ENCODE measurements around the gene KIRREL1.
A peak's percentile ranks its signal among the peaks of the same experiment; 100 is the strongest.

Gene KIRREL1

DNA sequence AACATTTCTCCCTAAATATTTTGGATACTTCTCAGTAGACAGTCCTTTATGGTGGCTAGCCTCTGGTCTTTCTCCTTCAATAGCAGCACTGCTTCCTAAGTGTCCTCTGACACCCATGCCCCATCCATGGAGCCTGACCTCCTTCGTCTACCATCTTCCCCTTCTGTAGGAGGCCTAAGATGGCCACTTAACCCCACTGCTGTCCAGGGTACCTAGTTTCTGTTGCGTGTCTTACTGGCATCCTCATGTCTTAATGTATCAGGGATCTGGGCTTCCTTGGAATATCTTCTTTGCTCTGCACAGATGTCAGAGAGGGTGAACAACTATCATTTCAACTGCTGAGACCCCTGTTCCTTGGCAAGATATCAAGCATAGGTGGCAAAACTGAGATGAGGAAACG, 5.4 kb upstream of the KIRREL1 start:
- TF ChIP-seq FOXP2 (optimal IDR thresholded peaks at IDR 0.05; ENCODE audit: borderline replicate concordance, extremely low read depth, extremely low read length, insufficient read depth), result no peak
- TF ChIP-seq POLR2AphosphoS5 (IDR thresholded peaks at IDR 0.05; ENCODE audit: low read depth, low read length), result no peak
- TF ChIP-seq, protein P1, sequence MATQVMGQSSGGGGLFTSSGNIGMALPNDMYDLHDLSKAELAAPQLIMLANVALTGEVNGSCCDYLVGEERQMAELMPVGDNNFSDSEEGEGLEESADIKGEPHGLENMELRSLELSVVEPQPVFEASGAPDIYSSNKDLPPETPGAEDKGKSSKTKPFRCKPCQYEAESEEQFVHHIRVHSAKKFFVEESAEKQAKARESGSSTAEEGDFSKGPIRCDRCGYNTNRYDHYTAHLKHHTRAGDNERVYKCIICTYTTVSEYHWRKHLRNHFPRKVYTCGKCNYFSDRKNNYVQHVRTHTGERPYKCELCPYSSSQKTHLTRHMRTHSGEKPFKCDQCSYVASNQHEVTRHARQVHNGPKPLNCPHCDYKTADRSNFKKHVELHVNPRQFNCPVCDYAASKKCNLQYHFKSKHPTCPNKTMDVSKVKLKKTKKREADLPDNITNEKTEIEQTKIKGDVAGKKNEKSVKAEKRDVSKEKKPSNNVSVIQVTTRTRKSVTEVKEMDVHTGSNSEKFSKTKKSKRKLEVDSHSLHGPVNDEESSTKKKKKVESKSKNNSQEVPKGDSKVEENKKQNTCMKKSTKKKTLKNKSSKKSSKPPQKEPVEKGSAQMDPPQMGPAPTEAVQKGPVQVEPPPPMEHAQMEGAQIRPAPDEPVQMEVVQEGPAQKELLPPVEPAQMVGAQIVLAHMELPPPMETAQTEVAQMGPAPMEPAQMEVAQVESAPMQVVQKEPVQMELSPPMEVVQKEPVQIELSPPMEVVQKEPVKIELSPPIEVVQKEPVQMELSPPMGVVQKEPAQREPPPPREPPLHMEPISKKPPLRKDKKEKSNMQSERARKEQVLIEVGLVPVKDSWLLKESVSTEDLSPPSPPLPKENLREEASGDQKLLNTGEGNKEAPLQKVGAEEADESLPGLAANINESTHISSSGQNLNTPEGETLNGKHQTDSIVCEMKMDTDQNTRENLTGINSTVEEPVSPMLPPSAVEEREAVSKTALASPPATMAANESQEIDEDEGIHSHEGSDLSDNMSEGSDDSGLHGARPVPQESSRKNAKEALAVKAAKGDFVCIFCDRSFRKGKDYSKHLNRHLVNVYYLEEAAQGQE (IDR thresholded peaks at IDR 0.05; ENCODE audit: insufficient read depth in 1 of 2, low read depth in 2 of 2, low read length in 2 of 2), result peak in 1 of 2 experiments; percentile 74; a peak in 1 of 4 replicates
- no peak for TF ChIP-seq TAF1 (IDR thresholded peaks at IDR 0.05; ENCODE audit: borderline replicate concordance, insufficient read depth, low read length)
- no peak for TF ChIP-seq SIN3A (IDR thresholded peaks at IDR 0.05; ENCODE audit: borderline replicate concordance, insufficient read depth, low read length)

- TF ChIP-seq TAF1 (IDR thresholded peaks at IDR 0.05; ENCODE audit: borderline replicate concordance, insufficient read depth, low read length) (0 out of 2 replicates have a peak, but pooled peaks have one; percentile 33), FOXP2 (optimal IDR thresholded peaks at IDR 0.05; ENCODE audit: borderline replicate concordance, extremely low read depth, extremely low read length, insufficient read depth) (no peak), POLR2AphosphoS5 (IDR thresholded peaks at IDR 0.05; ENCODE audit: low read depth, low read length) (no peak)
- TF ChIP-seq, protein P1 (IDR thresholded peaks at IDR 0.05; ENCODE audit: insufficient read depth in 1 of 2, low read depth in 2 of 2, low read length in 2 of 2), result no peak
Measured at GRCh38 chr1:157992031-157992832, 1.2 kb upstream of the KIRREL1 start.

DNA sequence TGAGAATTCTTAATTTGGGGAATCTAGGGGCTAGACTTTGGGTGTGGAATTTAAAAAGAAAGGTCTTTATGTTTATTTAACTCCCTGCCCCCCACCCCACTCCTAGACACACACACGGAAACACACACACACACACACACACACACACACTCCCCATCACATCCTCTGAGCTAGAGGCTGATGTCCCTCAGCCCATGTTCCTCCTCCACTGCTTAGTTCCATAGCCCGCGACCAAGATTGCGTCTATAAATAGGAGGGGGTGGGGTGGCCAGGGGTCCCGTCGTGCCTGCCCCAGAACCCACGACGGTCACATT, 655 bp upstream of the KIRREL1 start:
- TF ChIP-seq SIN3A (IDR thresholded peaks at IDR 0.05; ENCODE audit: borderline replicate concordance, insufficient read depth, low read length), result no peak
- no peak for TF ChIP-seq TAF1 (IDR thresholded peaks at IDR 0.05; ENCODE audit: borderline replicate concordance, insufficient read depth, low read length)
- TF ChIP-seq POLR2AphosphoS5 (IDR thresholded peaks at IDR 0.05; ENCODE audit: low read depth, low read length), result no peak
- TF ChIP-seq FOXP2 (optimal IDR thresholded peaks at IDR 0.05; ENCODE audit: borderline replicate concordance, extremely low read depth, extremely low read length, insufficient read depth), result no peak
- TF ChIP-seq, protein P1 (IDR thresholded peaks at IDR 0.05; ENCODE audit: insufficient read depth in 1 of 2, low read depth in 2 of 2, low read length in 2 of 2), result no peak

- TF ChIP-seq SIN3A (IDR thresholded peaks at IDR 0.05; ENCODE audit: borderline replicate concordance, insufficient read depth, low read length) (no peak), TAF1 (IDR thresholded peaks at IDR 0.05; ENCODE audit: borderline replicate concordance, insufficient read depth, low read length) (no peak), POLR2AphosphoS5 (IDR thresholded peaks at IDR 0.05; ENCODE audit: low read depth, low read length) (no peak)
Measured at GRCh38 chr1:157993918-157994605, 617 bp downstream of the KIRREL1 start.

GRCh38 chr1:157994704-157995582, 1.5 kb downstream of the KIRREL1 start:
- TF ChIP-seq FOXP2 (optimal IDR thresholded peaks at IDR 0.05; ENCODE audit: borderline replicate concordance, extremely low read depth, extremely low read length, insufficient read depth) (no peak), SIN3A (IDR thresholded peaks at IDR 0.05; ENCODE audit: borderline replicate concordance, insufficient read depth, low read length) (no peak)
